ENCODE measurements around the gene PGRMC2.

PGRMC2 gene

GRCh38 chr4:128227991-128228571 lies 59.5 kb downstream of the PGRMC2 start:
- DNase-seq (ENCODE audit: insufficient read length, low spot score) = no peak
- peak; percentile 84 for FAIRE-seq

- peak; percentile 57 for DNase-seq (ENCODE audit: insufficient read length, low spot score)
- FAIRE-seq = peak; percentile 76
These were observed 62.5 kb downstream of the PGRMC2 start for GRCh38 chr4:128225148-128225547.

GRCh38 chr4:128221586-128221985 lies 66.0 kb downstream of the PGRMC2 start:
- FAIRE-seq (peak; percentile 51), DNase-seq (ENCODE audit: insufficient read length, low spot score) (no peak)

- FAIRE-seq (peak; percentile 46), DNase-seq (ENCODE audit: insufficient read length, low spot score) (peak; percentile 55)
These were observed 67.1 kb downstream of the PGRMC2 start for GRCh38 chr4:128220286-128221235.

Measured in HTR-8/SVneo (cell line).